GM18907 (cell line): ENCODE data around the gene IGSF3.
"Not testable (repeated sequence)": the region's sequence is repeated elsewhere in the genome, so short reads cannot be mapped to it uniquely, and the experiment has no call there.

Source experiments
- ATAC-seq: cut with Tn5 transposase; IDR thresholded peaks from one replicate; pipeline ENCODE4 v1.9.1; 2021; ENCODE audit warnings: mild to moderate bottlenecking, moderate library complexity; ENCODE audit not compliant: unreplicated experiment

IGSF3 gene

DNA sequence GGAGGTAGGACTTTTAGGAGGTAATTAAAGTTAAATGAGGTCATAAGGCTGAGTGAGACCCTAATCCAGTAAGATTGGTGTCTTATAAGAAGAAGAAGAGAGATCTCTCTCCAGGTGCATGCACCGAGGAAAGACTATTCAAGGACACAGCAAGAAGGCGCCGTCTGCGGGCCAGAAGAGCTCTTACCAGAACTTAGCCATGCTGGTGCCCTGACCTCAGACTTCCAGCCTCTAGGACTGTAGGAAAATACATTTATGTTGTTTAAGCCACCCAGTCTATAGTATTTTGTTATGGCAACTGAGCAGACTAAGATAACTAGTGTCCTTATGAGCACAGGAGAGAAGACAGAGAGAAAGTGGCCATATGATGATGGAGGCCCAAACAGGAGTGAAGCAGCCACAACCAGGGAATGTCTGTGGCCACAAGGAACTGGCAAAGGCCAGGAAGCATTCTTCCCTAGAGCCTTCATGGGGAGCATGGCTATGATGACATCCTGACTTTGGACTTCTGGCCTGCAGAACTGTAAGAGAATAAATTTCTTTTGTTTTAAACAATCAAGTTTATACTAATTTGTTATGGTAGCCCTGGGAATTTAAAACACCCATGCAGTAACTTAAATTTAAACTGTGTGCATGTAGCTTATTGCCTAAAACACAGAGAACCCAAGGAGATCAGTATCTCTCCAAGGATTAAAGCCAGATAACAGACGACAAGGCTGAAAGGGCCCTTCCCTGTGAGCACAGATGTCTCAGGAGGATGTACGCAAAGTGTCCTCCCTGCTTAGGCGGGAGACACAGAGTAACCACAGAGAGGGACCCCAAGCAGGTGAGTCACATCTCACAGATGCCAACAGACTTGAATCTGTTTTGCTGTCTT, 86.8 kb downstream of the IGSF3 start:
- ATAC-seq = no peak

DNA sequence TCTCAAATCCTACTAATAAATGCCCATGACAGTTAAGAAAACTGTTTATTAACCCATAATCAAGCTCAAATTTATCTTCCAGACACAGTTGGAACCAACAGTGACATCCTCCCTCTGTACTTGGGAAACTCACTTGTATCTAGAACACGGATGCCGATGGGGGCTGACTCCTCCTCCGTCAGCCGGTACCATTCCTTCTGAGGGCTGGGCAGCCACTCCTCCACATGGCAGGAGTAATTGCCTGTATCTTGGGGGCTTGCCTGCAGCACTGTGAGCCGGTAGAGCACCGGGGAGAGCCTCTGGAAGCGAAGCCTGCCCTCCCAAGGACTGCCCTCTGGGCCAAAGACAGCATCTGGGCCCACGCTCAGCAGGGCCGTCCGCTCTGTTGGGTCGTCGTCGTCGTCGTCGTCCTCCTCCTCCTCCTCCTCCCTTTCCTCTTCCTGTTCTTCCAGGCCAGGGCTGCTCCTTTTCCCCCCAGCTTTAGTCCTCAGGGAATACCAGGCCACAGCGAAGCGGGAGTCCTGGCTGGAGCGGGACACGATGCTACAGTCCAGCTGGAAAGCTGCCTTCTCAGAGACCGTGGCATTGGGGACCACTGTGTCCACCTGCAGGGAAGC, 88.2 kb downstream of the IGSF3 start:
- no peak for ATAC-seq

DNA sequence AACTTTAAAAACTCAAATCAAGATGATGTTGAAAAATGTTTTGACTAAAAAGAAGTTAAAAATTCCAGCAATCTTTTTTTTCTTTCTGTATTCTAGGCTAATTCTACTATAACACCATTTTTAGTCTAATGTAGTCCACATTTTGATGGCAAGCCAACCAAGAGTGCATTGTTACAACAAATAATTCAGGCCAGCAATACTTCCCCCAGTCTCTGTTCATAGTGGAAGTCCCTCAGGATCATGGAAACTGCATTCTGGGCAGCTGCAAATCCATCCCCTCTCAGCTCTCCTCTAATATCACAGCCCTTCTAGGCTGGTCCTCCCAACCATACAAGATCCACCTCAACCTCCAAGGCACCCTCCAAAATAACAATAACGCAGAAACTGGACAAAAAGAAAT, 89.0 kb downstream of the IGSF3 start:
- no peak for ATAC-seq

DNA sequence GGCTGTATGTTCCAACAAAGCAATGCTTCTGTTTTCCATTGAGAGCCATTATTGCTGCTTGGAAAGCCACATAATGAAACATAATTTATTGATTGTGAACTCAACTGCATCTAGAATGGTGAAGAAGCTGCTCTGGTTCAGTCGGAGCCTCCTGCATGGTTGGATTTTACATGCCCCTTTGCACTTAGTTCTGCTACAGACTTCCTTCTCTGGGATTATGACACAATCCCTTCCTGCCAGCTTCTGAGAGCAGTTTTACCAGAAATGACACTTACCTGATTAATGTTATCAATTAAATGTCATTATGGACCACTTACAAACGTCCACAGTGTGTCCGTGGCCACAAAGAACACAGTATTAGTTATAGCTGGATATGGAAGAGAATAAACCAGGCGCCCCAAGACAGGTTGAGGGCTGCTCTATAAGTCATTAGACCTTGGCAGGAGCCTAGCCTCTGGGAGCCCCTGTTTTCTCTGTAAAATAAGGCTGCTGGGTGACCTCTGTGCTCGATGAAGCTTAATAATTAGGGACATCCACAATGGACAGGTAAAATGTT, 89.7 kb downstream of the IGSF3 start:
- no peak for ATAC-seq

DNA sequence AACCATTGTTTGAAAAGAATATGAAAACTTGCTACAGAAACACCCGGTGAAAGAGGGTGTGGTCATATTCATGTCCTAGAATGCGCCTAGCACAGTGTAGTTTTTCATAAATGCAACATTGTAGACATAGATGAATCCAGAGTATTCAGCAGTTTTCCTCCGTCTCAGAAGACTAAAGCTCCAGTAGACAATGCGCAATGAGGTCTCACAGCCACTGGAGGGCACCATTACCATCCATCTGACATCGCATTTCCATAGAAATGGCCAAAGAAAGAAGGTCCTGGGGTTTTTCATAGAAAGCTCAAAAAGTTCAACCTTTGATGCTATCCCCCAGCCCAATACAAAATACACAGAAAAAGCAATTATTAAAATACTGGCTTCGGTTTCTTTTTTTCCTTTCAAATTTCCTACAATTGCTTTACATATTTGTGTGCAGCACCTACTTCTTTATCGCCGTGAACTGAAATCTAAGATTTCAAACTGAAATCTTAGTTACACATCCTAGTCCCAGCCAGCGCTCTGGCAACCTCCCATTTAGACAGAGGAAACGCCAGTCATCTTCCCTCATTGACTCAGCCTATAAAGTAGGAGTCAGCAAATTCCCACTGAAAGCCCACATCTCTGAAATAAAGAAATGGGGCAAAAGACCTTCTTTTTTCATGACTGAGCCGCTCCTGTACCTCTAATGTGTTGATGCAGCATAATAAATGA, 92.8 kb downstream of the IGSF3 start:
- no peak for ATAC-seq

DNA sequence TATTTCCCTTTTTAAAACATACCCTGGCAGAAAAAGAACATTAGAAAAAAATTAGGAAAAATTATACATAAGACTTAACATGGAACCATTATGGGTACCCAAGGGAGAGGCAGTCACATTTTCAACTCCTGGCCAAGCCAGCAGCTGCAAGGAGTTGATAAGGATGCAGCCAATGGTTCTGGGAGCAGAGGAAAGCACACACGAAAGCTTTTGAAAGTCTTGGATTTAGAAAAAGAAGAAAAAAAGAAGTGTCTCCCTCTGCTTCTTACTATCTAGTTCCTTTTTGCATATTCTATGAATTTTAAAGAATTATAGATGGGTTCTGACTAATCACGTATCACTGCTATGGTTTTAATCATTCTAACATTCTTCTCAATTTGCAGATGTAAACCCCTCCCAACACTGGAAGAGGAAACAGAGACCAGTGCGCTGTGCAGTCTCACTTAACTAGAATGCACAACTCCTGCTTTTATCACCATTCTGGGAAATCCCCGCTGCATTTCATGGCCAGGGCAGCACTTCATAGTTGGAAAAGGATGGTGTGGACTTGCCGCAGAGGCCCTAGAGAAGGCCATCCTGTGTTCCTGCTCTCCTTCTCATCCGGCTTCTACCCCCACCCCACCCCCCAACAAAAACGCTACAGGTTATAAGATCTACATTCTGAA, 94.0 kb downstream of the IGSF3 start:
- no peak for ATAC-seq

DNA sequence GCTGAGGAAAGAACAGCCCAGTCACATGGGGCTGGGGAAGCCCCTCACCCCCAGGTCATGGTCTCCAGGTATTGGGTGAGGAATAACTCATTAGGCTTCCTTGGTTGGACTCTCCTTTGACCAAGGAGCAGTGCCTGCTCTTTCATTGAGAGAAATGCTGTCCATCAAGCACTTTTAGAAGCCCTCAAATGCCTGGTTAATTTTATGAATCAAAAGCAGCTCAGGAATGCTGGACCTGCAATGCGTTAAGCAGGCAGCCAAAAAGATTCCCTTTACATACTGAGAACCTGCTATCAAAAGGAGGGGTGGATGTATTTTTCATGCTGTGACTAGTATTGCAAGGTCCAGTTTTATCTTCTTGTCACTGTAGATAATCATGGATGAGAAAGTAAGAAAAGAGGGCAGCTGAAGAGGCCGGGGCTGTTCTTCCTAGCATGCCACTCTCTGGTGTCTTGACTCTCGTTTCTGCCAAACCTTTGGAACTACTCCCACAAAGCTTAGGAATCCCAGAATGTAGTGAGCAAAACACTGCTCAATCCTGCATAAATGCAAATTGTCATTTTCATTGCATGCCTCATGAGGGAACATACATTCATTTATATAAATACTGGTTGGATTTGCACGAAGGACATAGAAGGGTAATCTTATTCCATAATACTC, 94.6 kb downstream of the IGSF3 start:
- no peak for ATAC-seq

DNA sequence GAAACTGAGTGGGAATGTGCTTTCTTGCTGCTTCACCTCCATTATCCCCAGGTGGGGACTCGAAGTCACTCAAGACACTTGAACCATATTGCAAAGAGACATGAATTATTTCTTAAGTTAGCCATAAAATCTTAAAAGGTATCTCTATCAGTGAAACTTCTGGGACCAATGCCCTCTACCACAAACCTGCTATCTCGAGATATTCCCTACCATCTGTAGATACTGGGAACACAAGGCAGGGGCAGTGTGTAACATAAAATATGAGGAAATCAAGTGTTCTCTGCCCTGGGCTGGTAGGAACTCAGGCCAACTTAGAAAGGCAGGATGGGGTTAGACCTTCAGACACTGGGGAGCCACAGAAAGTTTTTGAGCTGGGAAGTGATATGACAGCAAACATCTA, 95.4 kb downstream of the IGSF3 start:
- no peak for ATAC-seq

DNA sequence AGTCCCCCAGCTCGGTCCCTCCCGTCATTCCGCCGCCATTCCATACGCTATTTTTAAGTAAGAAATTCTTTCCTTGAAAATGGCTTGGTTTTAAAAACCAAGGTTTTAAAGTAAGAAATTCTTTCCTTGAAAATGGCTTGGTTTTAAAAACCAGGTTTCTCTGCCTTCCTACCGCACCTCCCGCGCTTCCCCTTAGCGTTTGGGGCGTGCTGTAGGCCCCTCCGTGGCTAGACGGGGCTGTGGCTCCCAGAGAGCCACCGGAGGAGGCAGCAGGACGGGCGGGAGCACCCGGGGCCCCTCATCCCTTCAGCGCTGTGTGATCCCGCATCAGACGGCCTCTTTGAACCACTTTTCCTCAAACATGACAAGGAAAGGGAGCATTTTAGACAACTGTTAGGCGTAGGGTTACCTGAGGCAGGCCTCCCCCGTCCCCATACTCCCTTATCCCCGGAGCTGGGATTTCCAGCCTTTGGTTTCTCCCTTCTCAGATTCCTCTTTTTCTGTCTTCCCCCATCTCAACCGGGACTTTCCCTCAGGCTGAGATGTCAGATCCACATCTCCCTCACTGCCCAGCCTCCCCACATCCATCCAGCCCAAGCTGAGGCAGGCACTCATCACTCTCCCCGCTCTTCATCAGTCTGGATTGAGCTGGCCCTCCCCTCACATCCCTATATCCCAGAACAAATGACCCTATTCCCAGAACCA, 96.2 kb downstream of the IGSF3 start:
- no peak for ATAC-seq

DNA sequence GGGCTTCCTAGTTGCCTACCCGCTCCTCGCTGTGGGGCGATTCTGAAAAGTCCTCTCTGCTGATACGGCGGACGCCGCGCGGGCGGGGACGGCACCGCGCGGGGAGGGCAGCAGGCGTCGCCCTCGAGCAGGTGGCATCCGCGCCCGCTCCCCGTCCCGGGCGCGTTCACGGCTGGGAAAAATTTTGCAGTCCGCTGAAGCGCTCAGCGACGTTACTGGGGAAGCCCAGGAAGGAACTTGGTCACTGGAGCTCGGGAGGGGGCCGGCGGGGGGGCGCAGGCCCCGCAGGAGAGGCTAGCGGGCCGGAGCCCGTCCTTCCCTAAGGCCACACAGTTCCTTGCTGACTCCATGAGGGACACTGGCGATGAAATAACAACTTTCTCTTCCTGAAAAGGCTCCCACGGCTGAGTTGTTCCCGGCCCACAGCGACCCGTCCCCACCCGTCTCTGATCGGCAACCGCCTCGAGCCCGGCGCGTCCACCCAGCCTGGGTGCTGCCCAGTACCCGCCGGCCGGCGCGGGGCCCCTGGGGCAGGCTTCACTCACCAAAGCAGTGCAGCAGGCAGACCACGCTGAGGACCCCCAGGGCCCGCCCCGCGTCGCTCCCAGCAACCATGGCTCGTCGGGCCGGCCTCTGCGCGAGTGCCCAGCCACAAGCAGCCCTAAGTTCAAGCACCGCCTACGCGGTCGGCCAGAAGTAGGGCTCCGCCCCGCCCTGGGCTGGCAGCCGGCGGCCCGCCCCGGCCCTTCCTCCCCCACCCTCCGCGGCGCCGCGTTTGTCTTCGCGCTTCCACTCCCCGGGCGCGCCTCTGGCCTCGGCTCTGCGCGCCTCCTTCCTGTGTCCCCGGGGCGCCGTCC, 96.9 kb downstream of the IGSF3 start, which contains the start of gene CD58:
TSS of gene CD58 (minus strand) at position 669 of the 857 bp plus-strand sequence. CDS start at position 615, 54 bp downstream.
- ATAC-seq = peak; percentile 71

DNA sequence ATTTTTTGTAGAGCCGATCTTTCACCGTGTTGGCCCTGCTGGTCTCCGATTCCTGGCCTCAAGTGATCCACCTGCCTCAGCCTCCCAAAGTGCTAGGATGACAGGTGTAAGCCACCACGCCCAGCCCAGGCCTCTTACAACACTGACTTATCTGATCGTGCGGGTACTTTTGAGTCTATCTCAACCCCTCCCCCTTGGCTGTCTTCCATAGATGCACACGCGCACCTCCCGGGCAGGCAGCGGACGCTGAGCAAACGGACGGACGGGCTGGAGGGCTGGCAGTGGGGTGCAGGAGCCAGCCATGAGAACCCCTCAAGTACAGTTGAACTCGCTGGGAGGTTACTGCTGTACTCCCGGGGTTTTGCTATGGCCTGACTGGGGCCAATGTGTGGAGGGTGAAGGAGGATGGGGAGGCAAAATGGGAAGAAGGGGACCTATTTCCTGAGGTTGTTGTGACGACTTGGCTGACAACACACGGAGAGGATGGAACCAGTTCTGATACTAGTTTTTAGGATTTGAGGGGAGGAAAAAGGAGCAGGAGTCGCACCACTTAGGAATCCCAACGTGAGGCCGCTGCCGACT, 97.7 kb downstream of the IGSF3 start:
- peak; percentile 24 for ATAC-seq

DNA sequence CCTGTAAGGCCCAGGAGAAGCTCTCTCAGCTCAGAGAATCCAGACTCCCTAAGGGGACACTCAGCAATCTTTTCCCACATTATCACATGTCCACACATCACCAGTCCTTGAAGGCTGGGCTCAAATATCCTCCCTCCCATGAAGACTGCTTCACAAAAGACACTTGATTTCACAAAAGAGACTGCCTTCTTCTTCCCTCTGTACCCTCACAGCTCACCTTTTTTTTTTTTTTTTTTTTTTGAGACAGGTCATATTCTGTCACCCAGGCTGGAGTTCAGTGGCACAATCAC, 98.2 kb downstream of the IGSF3 start:
- no peak for ATAC-seq

DNA sequence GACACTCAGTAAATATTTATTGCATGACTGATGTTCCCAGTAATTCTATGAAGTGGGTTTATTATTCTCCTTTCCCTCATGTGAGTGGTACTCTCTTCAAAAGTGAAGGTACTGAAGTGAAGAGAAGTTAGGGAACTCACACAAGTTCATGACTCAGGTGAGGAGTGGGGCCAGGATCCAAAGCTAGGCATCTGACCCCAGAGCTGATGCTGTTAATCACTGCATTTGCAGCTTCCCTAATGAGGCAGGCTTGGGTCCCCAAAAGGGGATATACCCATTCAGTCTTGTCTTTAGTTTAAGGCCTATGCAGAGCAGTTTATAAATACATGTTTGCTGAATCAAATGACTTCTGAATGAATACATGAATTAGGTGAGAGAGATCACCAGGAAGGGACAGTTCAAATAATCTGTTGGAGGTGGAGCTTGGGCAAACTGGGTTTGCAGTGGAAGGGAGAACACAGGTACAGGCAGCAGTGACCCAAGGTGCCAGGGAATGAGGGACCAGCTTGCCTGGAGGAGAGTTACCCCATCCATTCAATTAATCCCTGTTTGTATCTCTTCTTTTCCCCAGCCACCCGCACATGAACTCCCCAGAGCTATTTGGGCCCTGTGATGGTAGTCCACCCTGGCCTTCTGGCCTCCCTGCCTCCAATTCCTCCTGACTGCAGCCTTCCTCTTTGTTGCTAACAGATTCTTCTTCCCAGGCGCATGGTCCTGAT, 98.7 kb downstream of the IGSF3 start:
- no peak for ATAC-seq

DNA sequence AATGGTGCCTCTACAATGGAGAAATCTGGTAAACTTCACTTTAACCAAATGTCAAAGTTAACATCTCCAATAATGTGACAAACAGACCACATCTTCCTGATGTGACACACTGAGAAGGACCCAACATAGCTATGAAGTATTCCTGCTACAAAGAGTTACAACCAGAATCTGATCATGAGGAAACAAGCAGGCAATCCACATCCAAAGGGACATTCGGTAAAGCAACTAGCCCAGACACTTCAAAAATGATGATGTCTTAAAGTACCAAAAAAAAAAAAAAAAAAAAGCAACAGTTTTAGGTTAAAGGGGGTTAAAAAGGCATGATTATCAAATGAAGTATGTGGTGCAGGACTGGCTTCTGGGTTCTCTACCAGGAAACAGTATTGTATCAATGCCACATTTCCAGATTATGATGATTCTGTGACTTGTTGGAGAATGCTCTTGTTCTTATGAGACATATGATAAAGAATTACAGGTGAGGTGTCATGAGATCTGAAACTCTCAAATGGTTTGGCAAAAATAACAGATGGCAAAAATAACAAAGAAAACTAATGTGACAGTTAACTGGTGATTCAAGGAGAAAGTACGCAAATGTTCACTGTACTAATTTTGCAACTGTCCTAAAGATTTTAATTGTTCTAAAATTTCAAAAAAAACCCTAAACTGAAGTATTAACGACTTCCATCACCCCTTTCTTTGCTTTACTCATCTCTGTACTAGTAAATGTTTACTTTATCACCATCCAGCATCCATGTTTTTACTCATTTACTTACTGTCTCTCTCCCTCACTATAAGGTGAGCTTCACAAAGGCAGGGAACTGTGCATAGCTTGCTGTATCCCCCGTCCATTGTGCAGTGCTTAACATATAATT, 99.5 kb downstream of the IGSF3 start:
- ATAC-seq = peak; percentile 22

DNA sequence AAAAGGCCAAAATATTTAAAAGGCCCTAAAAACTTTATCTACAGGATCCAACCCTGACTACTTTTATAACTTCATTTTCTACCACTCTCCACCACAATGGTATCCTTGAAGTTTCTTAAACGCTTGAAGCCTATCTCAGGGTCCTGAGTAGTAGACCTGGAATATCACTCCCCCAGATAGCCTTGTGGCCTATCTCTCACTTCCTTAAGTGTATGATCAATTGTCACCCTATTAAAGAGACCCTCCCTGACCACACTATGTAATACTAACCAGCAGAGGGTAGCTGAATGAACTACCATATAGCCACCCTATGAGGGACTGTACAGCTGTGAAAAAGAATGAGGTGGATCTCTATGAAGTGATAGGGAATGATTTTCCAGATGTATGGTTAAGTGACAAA, 102.3 kb downstream of the IGSF3 start:
- no peak for ATAC-seq

DNA sequence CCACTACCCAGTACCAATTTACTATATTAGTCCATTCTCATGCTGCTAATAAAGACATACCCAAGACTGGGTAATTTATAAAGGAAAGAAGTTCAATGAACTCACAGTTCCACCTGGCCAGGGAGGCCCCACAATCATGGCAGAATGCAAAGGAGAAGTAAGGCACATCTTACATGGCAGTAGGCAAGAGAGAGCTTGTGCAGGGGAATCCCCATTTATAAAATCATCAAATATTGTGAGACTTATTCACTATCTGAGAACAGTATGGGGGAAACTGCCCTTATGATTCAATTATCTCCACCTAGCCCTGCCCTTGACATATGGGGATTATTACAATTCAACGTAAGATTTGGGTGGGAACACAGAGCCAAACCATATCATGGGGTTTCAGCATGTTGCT, 103.1 kb downstream of the IGSF3 start:
- no peak for ATAC-seq

DNA sequence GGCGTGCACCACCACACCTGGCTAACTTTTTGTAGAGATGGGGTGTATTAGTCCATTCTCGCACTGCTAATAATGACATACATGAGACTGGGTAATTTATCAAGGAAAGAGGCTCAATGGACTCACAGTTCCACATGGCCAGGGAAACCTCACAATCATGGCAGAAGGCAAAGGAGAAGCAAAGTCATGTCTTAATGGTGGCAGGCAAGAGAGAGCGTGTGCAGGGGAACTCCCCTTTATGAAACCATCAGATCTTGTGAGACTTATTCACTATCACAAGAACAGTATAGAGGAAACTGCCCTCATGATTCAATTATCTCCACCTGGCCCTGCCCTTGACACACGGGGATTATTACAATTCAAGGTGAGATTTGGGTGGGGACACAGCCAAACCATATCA, 105.1 kb downstream of the IGSF3 start:
- not testable (repeated sequence) for ATAC-seq
